ENCODE measurements around the gene SYT1. TPM values are rescaled to one million over a fixed set of nuclear protein-coding genes. Genes with fewer than 3 reads are reported as not detected.

The SYT1 gene
- total and polyA plus RNA-seq, 2 of the 4 experiments (the other 2 are of a cell fraction), result 2.8 to 3.0 TPM

GRCh38 chr12:79301181-79301580 is 436.6 kb downstream of the SYT1 start:
- Histone ChIP-seq H3K27ac (ENCODE audit: insufficient read depth, low read length) (no peak overlapping the region), H3K9ac (ENCODE audit: low read depth, low read length) (no peak overlapping the region), H4K91ac (ENCODE audit: insufficient read depth, low read depth, low read length) (no peak overlapping the region), H2BK15ac (ENCODE audit: low read depth, low read length) (no peak overlapping the region), H3K79me1 (ENCODE audit: low read depth in 1 of 2, low read length in 2 of 2) (no peaks in the 10 kb centered on the region), H3K4me2 (ENCODE audit: low read depth, low read length) (no peak overlapping the region), H3K9me1 (ENCODE audit: insufficient read depth, low read length) (peaks cover 4% of the 10 kb centered on the region; the same call in 1 of the 2 replicates), H3K14ac (replicated peaks; ENCODE audit: low read depth, low read length) (no peak overlapping the region), H2BK5ac (ENCODE audit: low read depth, low read length, poor library complexity, severe bottlenecking) (no peak overlapping the region), H4K8ac (ENCODE audit: low read depth in 2 of 2, low read length in 2 of 2) (no peak overlapping the region), H2BK20ac (ENCODE audit: low read depth, low read length) (no peak overlapping the region), H2BK120ac (ENCODE audit: low read depth, low read length) (no peak overlapping the region), H2AK9ac (replicated peaks; ENCODE audit: low read depth, low read length, poor library complexity) (no peak overlapping the region), H2AK5ac (ENCODE audit: low read depth, low read length) (no peak overlapping the region), H2AFZ (replicated peaks; ENCODE audit: low read length, poor library complexity) (no peak overlapping the region), H3K36me3 (ENCODE audit: control insufficient read depth, insufficient read depth, low read length) (no peaks in the 10 kb centered on the region), H3K23ac (ENCODE audit: low read depth, low read length) (no peak overlapping the region), H3K9me3 (ENCODE audit: control insufficient read depth, insufficient read depth, low read length) (no peaks in the 10 kb centered on the region), H3K4me3 (ENCODE audit: insufficient read depth, low read depth, low read length) (no peak overlapping the region), H3K18ac (ENCODE audit: low read depth, low read length) (no peak overlapping the region), H4K5ac (ENCODE audit: low read depth, low read length) (no peak overlapping the region), H4K20me1 (ENCODE audit: insufficient read depth, low read length) (no peaks in the 10 kb centered on the region), H3K56ac (ENCODE audit: extremely low read depth, insufficient read depth, low read length) (no peak overlapping the region), H3K27me3 (ENCODE audit: control insufficient read depth, insufficient read depth, low read length) (no peaks in the 10 kb centered on the region), H3K4ac (ENCODE audit: low read depth, low read length) (no peak overlapping the region), H3K4me1 (ENCODE audit: control insufficient read depth, insufficient read depth, low read length) (no peaks in the 10 kb centered on the region)
- intact Hi-C loops (cut with micrococcal nuclease) (loop anchor here (5.0 kb wide), 1 partner anchor 391 kb away; the partner anchor contains the start of gene PAWR), in situ Hi-C loops (cut with MboI; ENCODE audit: low sequenced_read_pairs) (no loop called here), dilution Hi-C loops (cut with HindIII; ENCODE audit: low sequenced_read_pairs, unreplicated experiment) (no loop called here)
- POLR2A ChIA-PET (ENCODE audit: unreplicated experiment), result no interaction called here
- DNase-seq (no peak), ATAC-seq (ENCODE audit: low read depth) (no peak)
- WGBS, 2 experiments (ENCODE audit: extremely low coverage in 2 of 2, insufficient read length in 1 of 2), result no CpG with 5 or more reads among the region's 3 CpGs
- no TSS peak for BruUV-seq (replicated peaks)
- peak; percentile 33; the same call in 1 of the 2 replicates for TF ChIP-seq CEBPB (IDR thresholded peaks at IDR 0.05; ENCODE audit: low read depth, low read length)
- no peak for TF ChIP-seq MAZ (IDR thresholded peaks at IDR 0.05; ENCODE audit: borderline replicate concordance, low read depth, low read length)
- no peak for TF ChIP-seq RFX5 (IDR thresholded peaks at IDR 0.05; ENCODE audit: low read depth, low read length)
- TF ChIP-seq CHD1 (IDR thresholded peaks at IDR 0.05; ENCODE audit: low read depth, low read length), result no peak
- CTCF ChIA-PET, result no interaction called here
